ENCODE results near the gene CEACAM19.

DNA sequence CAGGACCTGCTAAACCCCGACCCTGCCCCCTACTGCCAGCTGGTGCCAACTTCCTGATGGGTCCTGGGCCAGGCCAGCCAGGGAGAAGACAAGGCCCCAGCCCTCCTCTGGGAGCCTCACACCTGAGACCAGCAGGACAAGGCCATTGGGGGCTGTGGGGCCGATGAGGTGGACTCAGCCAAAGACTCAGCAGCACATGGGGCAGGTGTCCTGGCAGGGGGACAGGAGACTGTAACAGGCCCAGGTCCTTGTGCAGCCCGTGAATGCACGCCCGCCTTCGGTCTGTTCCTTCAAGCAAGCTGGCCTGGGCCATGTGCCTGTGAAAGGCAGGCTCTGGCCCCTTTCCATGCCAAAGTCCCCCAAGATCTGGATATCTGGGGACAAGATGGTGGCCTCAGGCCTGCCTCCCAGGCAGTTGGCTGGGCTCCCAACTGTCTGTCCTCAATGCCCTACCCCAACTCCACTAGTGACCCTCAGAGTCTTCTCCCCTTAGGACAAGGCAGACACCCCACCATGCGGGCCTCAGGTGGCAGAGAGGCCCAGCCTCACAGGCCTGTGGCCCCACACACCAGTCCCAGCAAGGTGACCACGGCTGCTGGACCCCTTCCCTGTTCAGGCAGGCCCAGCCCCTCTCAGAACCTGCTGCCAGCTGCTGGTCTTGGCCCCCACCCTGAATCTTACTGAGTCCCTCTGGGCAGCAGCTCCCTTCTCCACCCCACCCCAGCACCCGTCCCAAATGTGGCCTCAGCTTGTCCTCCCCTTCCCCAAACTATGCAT, 12.3 kb downstream of the CEACAM19 start:
- TF ChIP-seq EZH2phosphoT487 (IDR thresholded peaks at IDR 0.05; ENCODE audit: borderline replicate concordance), result no peak
- TF ChIP-seq, protein P1, sequence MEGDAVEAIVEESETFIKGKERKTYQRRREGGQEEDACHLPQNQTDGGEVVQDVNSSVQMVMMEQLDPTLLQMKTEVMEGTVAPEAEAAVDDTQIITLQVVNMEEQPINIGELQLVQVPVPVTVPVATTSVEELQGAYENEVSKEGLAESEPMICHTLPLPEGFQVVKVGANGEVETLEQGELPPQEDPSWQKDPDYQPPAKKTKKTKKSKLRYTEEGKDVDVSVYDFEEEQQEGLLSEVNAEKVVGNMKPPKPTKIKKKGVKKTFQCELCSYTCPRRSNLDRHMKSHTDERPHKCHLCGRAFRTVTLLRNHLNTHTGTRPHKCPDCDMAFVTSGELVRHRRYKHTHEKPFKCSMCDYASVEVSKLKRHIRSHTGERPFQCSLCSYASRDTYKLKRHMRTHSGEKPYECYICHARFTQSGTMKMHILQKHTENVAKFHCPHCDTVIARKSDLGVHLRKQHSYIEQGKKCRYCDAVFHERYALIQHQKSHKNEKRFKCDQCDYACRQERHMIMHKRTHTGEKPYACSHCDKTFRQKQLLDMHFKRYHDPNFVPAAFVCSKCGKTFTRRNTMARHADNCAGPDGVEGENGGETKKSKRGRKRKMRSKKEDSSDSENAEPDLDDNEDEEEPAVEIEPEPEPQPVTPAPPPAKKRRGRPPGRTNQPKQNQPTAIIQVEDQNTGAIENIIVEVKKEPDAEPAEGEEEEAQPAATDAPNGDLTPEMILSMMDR (conservative IDR thresholded peaks at IDR 0.05; ENCODE audit: low read length), result no peak; the same call in 1 of the 2 replicates

Measured in Loucy (cell line).